Activated naive CD4-positive, alpha-beta T cell treated with anti-CD3 and anti-CD28 coated beads, Interleukin-2, amount 50 U/mL, for 24 hours (primary cell): ENCODE measurements around the gene IDUA.

Experiments
- H3K27ac Mint-ChIP-seq: one replicate; pipeline ENCODE4 v1.8.0; 2021; ENCODE audit warnings: mild to moderate bottlenecking, mixed read lengths
- H3K27me3 Mint-ChIP-seq: one replicate; pipeline ENCODE4 v1.8.0; 2021; ENCODE audit warnings: mixed read lengths
- H3K36me3 Mint-ChIP-seq: one replicate; pipeline ENCODE4 v1.8.0; 2021; ENCODE audit warnings: mixed read lengths
- H3K4me1 Mint-ChIP-seq: one replicate; pipeline ENCODE4 v1.8.0; 2021; ENCODE audit warnings: mixed read lengths
- H3K4me3 Mint-ChIP-seq: one replicate; pipeline ENCODE4 v1.8.0; 2021; ENCODE audit warnings: mild to moderate bottlenecking, mixed read lengths
- H3K9me3 Mint-ChIP-seq: one replicate; pipeline ENCODE4 v1.8.0; 2021; ENCODE audit warnings: mixed read lengths

Gene IDUA

GRCh38 chr4:987624-988513 is 1.0 kb downstream of the IDUA start:
- Mint-ChIP-seq H3K27ac (no peak overlapping the region), H3K4me3 (peak overlapping the region; percentile 84)

GRCh38 chr4:988726-989721 is 2.2 kb downstream of the IDUA start:
- no peaks in the 10 kb centered on the region for H3K27me3 Mint-ChIP-seq
- no peak overlapping the region for H3K27ac Mint-ChIP-seq
- no peaks in the 10 kb centered on the region for H3K9me3 Mint-ChIP-seq
- no peaks in the 10 kb centered on the region for H3K36me3 Mint-ChIP-seq
- H3K4me3 Mint-ChIP-seq: no peak overlapping the region
- peaks cover 23% of the 10 kb centered on the region for H3K4me1 Mint-ChIP-seq

More at GRCh38 chr4:987624-988513, 1.0 kb downstream of the IDUA start:
- no peaks in the 10 kb centered on the region for H3K9me3 Mint-ChIP-seq
- peaks cover 23% of the 10 kb centered on the region for H3K4me1 Mint-ChIP-seq
- no peaks in the 10 kb centered on the region for H3K27me3 Mint-ChIP-seq
- no peaks in the 10 kb centered on the region for H3K36me3 Mint-ChIP-seq

GRCh38 chr4:989722-990471 is 3.1 kb downstream of the IDUA start:
- Mint-ChIP-seq H3K9me3 (no peaks in the 10 kb centered on the region), H3K4me3 (no peak overlapping the region), H3K4me1 (peaks cover 15% of the 10 kb centered on the region), H3K27me3 (no peaks in the 10 kb centered on the region), H3K27ac (no peak overlapping the region), H3K36me3 (no peaks in the 10 kb centered on the region)

- Mint-ChIP-seq H3K4me1 (peaks cover 7% of the 10 kb centered on the region), H3K4me3 (no peak overlapping the region), H3K9me3 (no peaks in the 10 kb centered on the region), H3K27me3 (no peaks in the 10 kb centered on the region), H3K27ac (no peak overlapping the region), H3K36me3 (no peaks in the 10 kb centered on the region)
These were observed 4.0 kb downstream of the IDUA start for GRCh38 chr4:990746-991367.

GRCh38 chr4:991451-992296 is 4.8 kb downstream of the IDUA start:
- H3K4me1 Mint-ChIP-seq: no peaks in the 10 kb centered on the region
- no peak overlapping the region for H3K27ac Mint-ChIP-seq
- no peaks in the 10 kb centered on the region for H3K9me3 Mint-ChIP-seq
- no peaks in the 10 kb centered on the region for H3K27me3 Mint-ChIP-seq
- no peaks in the 10 kb centered on the region for H3K36me3 Mint-ChIP-seq
- H3K4me3 Mint-ChIP-seq: no peak overlapping the region

GRCh38 chr4:992297-993110 is 5.7 kb downstream of the IDUA start:
- Mint-ChIP-seq H3K36me3 (no peaks in the 10 kb centered on the region), H3K4me3 (no peak overlapping the region), H3K4me1 (no peaks in the 10 kb centered on the region), H3K27me3 (no peaks in the 10 kb centered on the region), H3K27ac (no peak overlapping the region), H3K9me3 (no peaks in the 10 kb centered on the region)

- Mint-ChIP-seq H3K9me3 (no peaks in the 10 kb centered on the region), H3K27ac (no peak within 1 kb of the TSS)
These were observed 6.5 kb downstream of the IDUA start, which contains the start of gene SLC26A1 for GRCh38 chr4:993111-994029. TSS of gene SLC26A1 (minus strand) at chr4:993404. CDS start at chr4:991703, 1,701 bp downstream.

GRCh38 chr4:995311-996026 is 8.6 kb downstream of the IDUA start:
- no peak overlapping the region for H3K27ac Mint-ChIP-seq
- H3K27me3 Mint-ChIP-seq: peaks cover 7% of the 10 kb centered on the region
- no peak overlapping the region for H3K4me3 Mint-ChIP-seq
- no peaks in the 10 kb centered on the region for H3K9me3 Mint-ChIP-seq
- H3K4me1 Mint-ChIP-seq: peaks cover 13% of the 10 kb centered on the region
- H3K36me3 Mint-ChIP-seq: no peaks in the 10 kb centered on the region

More at GRCh38 chr4:993111-994029, 6.5 kb downstream of the IDUA start, which contains the start of gene SLC26A1:
- no peaks in the 10 kb centered on the region for H3K36me3 Mint-ChIP-seq
- no peak within 1 kb of the TSS for H3K4me3 Mint-ChIP-seq
- peaks cover under 1% of the 10 kb centered on the region for H3K27me3 Mint-ChIP-seq
- peaks cover 7% of the 10 kb centered on the region for H3K4me1 Mint-ChIP-seq

- Mint-ChIP-seq H3K27me3 (peaks cover 9% of the 10 kb centered on the region), H3K27ac (no peak overlapping the region), H3K4me1 (peaks cover 13% of the 10 kb centered on the region), H3K36me3 (no peaks in the 10 kb centered on the region), H3K4me3 (no peak overlapping the region), H3K9me3 (no peaks in the 10 kb centered on the region)
These were observed 9.5 kb downstream of the IDUA start for GRCh38 chr4:996030-996996.

- H3K27ac Mint-ChIP-seq: no peak overlapping the region
- H3K4me3 Mint-ChIP-seq: no peak overlapping the region
- peaks cover 10% of the 10 kb centered on the region for H3K27me3 Mint-ChIP-seq
- no peaks in the 10 kb centered on the region for H3K9me3 Mint-ChIP-seq
- peaks cover 13% of the 10 kb centered on the region for H3K4me1 Mint-ChIP-seq
- H3K36me3 Mint-ChIP-seq: no peaks in the 10 kb centered on the region
These were observed 10.1 kb downstream of the IDUA start for GRCh38 chr4:996997-997374.

GRCh38 chr4:997375-998071 is 10.7 kb downstream of the IDUA start:
- no peak overlapping the region for H3K4me3 Mint-ChIP-seq
- no peaks in the 10 kb centered on the region for H3K36me3 Mint-ChIP-seq
- H3K27me3 Mint-ChIP-seq: peaks cover 12% of the 10 kb centered on the region
- H3K27ac Mint-ChIP-seq: no peak overlapping the region
- H3K4me1 Mint-ChIP-seq: peaks cover 13% of the 10 kb centered on the region
- H3K9me3 Mint-ChIP-seq: no peaks in the 10 kb centered on the region
